ENCODE results near the gene SUPT6H. TPM values are rescaled to one million over a fixed set of nuclear protein-coding genes. Genes with fewer than 3 reads are reported as not detected.

SUPT6H gene
- polyA plus RNA-seq, 1 experiment, result 37.1 TPM

DNA sequence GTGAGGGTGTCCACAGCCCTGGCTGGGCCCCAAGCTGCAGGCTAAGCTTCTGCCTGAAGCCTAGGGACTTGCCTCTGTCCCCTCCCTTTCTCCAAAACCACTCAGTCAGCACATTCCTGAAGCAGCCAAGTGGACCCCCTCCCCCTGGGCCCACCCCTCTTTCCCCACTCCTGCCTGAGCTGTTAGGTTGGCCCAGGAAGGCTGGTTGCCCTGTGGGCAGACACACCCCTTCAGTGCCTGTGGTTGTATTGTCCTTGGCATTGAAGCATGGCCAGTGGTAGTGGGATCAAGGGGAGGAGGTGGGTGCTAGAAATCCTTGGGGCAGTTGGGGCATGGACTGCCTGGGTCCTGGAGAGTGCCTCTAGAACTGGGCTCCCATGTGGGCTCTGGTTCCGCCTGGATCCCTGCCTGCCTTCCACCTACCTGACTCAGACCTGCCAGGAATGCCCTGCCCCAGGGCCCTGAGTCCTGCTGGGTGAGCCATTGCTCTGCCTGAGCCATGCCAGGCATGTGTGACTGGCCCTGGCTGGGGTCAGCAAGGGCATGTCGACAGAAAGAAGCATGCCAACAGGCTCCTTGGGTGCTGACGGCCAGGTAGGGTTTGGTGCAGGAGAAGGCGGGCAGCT lies 83.9 kb downstream of the SUPT6H start:
- no peak for DNase-seq (ENCODE audit: low read depth)
- CTCF ChIA-PET, result interaction anchor here (0.8 to 18.7 kb wide), 4 partner anchors 11 to 207 kb away, joined by 3 to 416 read pairs (median 49); partner anchors contain the start of genes NEK8 and TLCD1
- POLR2A ChIA-PET, result interaction anchor here (0.7 to 0.9 kb wide), 2 partner anchors 17 to 33 kb away, joined by 3 to 4 read pairs; partner anchors contain the start of gene NEK8
- Histone ChIP-seq H3K27me3 (ENCODE audit: control insufficient read depth, insufficient read depth, low read length) (no peaks in the 10 kb centered on the region), H3K4me3 (ENCODE audit: low read depth, low read length) (peak overlapping the region; percentile 86), H3K36me3 (ENCODE audit: control insufficient read depth, insufficient read depth, low read length) (peaks cover 31% of the 10 kb centered on the region)
- TF ChIP-seq, protein P1, sequence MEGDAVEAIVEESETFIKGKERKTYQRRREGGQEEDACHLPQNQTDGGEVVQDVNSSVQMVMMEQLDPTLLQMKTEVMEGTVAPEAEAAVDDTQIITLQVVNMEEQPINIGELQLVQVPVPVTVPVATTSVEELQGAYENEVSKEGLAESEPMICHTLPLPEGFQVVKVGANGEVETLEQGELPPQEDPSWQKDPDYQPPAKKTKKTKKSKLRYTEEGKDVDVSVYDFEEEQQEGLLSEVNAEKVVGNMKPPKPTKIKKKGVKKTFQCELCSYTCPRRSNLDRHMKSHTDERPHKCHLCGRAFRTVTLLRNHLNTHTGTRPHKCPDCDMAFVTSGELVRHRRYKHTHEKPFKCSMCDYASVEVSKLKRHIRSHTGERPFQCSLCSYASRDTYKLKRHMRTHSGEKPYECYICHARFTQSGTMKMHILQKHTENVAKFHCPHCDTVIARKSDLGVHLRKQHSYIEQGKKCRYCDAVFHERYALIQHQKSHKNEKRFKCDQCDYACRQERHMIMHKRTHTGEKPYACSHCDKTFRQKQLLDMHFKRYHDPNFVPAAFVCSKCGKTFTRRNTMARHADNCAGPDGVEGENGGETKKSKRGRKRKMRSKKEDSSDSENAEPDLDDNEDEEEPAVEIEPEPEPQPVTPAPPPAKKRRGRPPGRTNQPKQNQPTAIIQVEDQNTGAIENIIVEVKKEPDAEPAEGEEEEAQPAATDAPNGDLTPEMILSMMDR (IDR thresholded peaks at IDR 0.05; ENCODE audit: insufficient read depth, low read depth, low read length), result no peak

DNA sequence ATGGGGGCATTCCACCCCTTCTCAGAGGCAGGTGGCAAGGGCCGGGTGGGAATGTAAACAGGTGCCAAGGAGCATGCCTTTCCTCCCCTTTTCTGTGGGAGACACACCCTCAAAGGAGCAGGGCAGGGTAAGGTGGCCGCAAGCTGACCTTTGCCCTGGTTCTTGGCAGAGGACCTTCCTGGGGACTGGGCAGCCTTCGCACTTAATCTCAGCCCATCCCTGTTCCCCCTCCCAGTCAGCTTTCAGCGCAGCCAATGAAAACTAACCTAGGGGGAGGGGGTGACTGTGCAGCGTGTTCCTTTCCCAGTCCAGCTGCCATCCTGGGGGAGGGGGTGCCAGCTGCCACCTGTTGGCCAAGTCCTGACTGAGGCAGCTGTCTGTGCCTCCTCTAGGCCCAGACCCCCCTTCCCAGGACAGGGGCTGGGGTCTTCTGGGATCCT lies 84.6 kb downstream of the SUPT6H start:
- DNase-seq (ENCODE audit: low read depth), result no peak
- Histone ChIP-seq H3K27me3 (ENCODE audit: control insufficient read depth, insufficient read depth, low read length) (no peaks in the 10 kb centered on the region), H3K4me3 (ENCODE audit: low read depth, low read length) (no peak overlapping the region), H3K36me3 (ENCODE audit: control insufficient read depth, insufficient read depth, low read length) (peaks cover 35% of the 10 kb centered on the region)
- CTCF ChIA-PET, result interaction anchor here (11.0 to 18.7 kb wide), 2 partner anchors 16 to 18 kb away, joined by 95 to 416 read pairs; partner anchors contain the start of genes NEK8 and TLCD1
- TF ChIP-seq, protein P1 (IDR thresholded peaks at IDR 0.05; ENCODE audit: insufficient read depth, low read depth, low read length), result no peak
- POLR2A ChIA-PET, result interaction anchor here (0.7 kb wide), 1 partner anchor 34 kb away, joined by 4 read pairs; no protein-coding TSS in a partner anchor

DNA sequence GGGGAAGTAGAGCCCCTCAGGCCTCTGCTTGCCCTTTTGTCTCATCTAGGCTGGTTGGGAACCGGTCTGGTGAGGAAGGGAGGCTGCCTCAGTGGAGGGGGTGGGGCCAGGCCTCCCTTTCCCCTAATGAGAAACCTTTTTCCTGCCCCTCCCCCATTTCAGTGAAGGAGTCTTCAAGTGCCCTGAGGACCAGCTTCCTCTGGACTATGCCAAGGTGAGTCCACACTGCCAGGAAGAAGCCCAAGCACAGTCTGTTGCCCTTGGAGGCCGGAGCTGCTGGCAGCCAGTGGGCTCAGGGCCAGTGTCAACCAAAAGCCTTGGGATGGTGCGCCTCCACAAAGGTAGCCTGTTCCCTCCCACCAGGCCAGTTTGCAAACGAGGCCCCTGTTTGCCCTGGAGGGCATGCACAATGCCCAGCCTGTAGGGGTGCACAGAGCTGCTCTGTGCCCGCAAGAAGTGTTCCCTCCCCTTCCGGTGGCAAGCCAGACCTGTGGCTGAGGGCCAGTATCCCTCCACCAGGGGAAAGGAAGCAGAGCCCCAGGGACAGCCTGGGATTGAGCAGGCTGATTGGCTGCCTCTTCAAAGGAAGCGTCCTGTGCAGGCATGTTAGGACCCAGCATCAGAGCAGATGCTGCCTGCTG lies 85.2 kb downstream of the SUPT6H start:
- H3K4me3 ChIP-seq (ENCODE audit: low read depth, low read length), result no peak overlapping the region
- CTCF ChIA-PET, result interaction anchor here (0.7 to 18.7 kb wide), 3 partner anchors 15 to 182 kb away, joined by 3 to 416 read pairs (median 95); partner anchors contain the start of genes NEK8 and TLCD1
- TF ChIP-seq, protein P1 (IDR thresholded peaks at IDR 0.05; ENCODE audit: insufficient read depth, low read depth, low read length), result no peak
- POLR2A ChIA-PET, result no interaction called here
- peaks cover 36% of the 10 kb centered on the region for H3K36me3 ChIP-seq (ENCODE audit: control insufficient read depth, insufficient read depth, low read length)
- DNase-seq (ENCODE audit: low read depth), result no peak
- H3K27me3 ChIP-seq (ENCODE audit: control insufficient read depth, insufficient read depth, low read length), result no peaks in the 10 kb centered on the region

DNA sequence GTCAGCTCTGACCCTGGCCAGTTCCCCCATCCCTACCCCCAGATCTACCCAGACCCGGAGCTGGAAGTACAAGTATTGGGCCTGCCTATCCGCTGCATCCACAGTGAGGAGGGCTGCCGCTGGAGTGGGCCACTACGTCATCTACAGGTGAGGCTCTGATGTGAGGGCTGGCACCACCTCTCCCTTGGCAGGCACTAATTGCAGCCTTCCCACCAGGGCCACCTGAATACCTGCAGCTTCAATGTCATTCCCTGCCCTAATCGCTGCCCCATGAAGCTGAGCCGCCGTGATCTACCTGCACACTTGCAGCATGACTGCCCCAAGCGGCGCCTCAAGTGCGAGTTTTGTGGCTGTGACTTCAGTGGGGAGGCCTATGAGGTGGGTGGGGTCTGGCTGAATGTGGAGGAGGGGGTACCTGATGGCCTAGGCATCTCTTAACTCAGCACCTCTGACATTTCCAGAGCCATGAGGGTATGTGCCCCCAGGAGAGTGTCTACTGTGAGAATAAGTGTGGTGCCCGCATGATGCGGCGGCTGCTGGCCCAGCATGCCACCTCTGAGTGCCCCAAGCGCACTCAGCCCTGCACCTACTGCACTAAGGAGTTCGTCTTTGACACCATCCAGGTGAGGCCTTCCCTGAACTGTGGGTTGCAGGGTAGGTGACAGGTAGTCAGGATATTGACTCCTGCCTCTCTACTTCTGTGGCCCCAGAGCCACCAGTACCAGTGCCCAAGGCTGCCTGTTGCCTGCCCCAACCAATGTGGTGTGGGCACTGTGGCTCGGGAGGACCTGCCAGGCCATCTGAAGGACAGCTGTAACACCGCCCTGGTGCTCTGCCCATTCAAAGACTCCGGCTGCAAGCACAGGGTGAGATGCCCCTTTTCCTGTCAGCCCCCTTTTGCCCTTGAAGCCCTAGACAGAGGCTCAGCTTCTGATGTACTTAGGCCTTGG lies 86.1 kb downstream of the SUPT6H start:
- ChIA-PET POLR2A (interaction anchor here (2.1 kb wide), 1 partner anchor 22 kb away, joined by 19 read pairs; the partner anchor contains the start of gene TLCD1), CTCF (interaction anchor here (0.6 to 18.7 kb wide), 6 partner anchors 14 to 206 kb away, joined by 3 to 416 read pairs (median 6); partner anchors contain the start of genes NEK8 and TLCD1)
- peaks cover 36% of the 10 kb centered on the region for H3K36me3 ChIP-seq (ENCODE audit: control insufficient read depth, insufficient read depth, low read length)
- no peak for DNase-seq (ENCODE audit: low read depth)
- no peaks in the 10 kb centered on the region for H3K27me3 ChIP-seq (ENCODE audit: control insufficient read depth, insufficient read depth, low read length)
- no peak overlapping the region for H3K4me3 ChIP-seq (ENCODE audit: low read depth, low read length)
- TF ChIP-seq, protein P1 (IDR thresholded peaks at IDR 0.05; ENCODE audit: insufficient read depth, low read depth, low read length), result no peak
